ENCODE measurements around the gene BCAR3. TPM values are rescaled to one million over a fixed set of nuclear protein-coding genes. Genes with fewer than 3 reads are reported as not detected.
A peak's percentile ranks its signal among the peaks of the same experiment; 100 is the strongest.

The BCAR3 gene
- total RNA-seq, 1 experiment from 2014 or later: 33.9 TPM

- no TSS peak for BruUV-seq (replicated peaks)
- ChIA-PET POLR2A (interaction anchor here (1.4 kb wide), 1 partner anchor 207 kb away, joined by 3 read pairs; no protein-coding TSS in a partner anchor), CTCF (no interaction called here)
- TF ChIP-seq, protein P1, sequence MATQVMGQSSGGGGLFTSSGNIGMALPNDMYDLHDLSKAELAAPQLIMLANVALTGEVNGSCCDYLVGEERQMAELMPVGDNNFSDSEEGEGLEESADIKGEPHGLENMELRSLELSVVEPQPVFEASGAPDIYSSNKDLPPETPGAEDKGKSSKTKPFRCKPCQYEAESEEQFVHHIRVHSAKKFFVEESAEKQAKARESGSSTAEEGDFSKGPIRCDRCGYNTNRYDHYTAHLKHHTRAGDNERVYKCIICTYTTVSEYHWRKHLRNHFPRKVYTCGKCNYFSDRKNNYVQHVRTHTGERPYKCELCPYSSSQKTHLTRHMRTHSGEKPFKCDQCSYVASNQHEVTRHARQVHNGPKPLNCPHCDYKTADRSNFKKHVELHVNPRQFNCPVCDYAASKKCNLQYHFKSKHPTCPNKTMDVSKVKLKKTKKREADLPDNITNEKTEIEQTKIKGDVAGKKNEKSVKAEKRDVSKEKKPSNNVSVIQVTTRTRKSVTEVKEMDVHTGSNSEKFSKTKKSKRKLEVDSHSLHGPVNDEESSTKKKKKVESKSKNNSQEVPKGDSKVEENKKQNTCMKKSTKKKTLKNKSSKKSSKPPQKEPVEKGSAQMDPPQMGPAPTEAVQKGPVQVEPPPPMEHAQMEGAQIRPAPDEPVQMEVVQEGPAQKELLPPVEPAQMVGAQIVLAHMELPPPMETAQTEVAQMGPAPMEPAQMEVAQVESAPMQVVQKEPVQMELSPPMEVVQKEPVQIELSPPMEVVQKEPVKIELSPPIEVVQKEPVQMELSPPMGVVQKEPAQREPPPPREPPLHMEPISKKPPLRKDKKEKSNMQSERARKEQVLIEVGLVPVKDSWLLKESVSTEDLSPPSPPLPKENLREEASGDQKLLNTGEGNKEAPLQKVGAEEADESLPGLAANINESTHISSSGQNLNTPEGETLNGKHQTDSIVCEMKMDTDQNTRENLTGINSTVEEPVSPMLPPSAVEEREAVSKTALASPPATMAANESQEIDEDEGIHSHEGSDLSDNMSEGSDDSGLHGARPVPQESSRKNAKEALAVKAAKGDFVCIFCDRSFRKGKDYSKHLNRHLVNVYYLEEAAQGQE (IDR thresholded peaks at IDR 0.05; ENCODE audit: insufficient read depth in 1 of 2, low read depth in 2 of 2, low read length in 1 of 2): no peak
- TF ChIP-seq CTCF (IDR thresholded peaks at IDR 0.05): no peak
- TF ChIP-seq POLR2AphosphoS5 (IDR thresholded peaks at IDR 0.05; ENCODE audit: low read depth, low read length): no peak
- TF ChIP-seq TCF7L2 (IDR thresholded peaks at IDR 0.05; ENCODE audit: low read depth, low read length): no peak
- no peak for TF ChIP-seq SIN3A (IDR thresholded peaks at IDR 0.05; ENCODE audit: borderline replicate concordance, insufficient read depth, low read depth, low read length)
- no peaks in the 10 kb centered on the region for H3K9me3 ChIP-seq (ENCODE audit: control insufficient read depth, insufficient read depth, low read depth, low read length)
- no peaks in the 10 kb centered on the region for H3K36me3 ChIP-seq (ENCODE audit: control insufficient read depth, insufficient read depth, low read length)
- no peak overlapping the region for H3K4me3 ChIP-seq (ENCODE audit: low read depth in 2 of 2, low read length in 2 of 2)
- no peaks in the 10 kb centered on the region for H3K27me3 ChIP-seq (ENCODE audit: control insufficient read depth, insufficient read depth, low read length)
- DNase-seq (ENCODE audit: low read depth, low spot score): no peak
- peak overlapping the region; percentile 74 for H3K27ac ChIP-seq (ENCODE audit: low read length)
- peaks cover 7% of the 10 kb centered on the region; the same call in 1 of the 2 replicates for H3K4me1 ChIP-seq (ENCODE audit: control insufficient read depth, insufficient read depth, low read length)
- in situ Hi-C loops (cut with HindIII; ENCODE audit: low pct_unique_long_range_greater_than_20kb, low sequenced_read_pairs) (no loop called here), intact Hi-C loops (cut with micrococcal nuclease; ENCODE audit: unreplicated experiment) (loop anchor here (10.0 kb wide), 1 partner anchor 206 kb away; no protein-coding TSS in a partner anchor)
- ATAC-seq: 0 out of 2 replicates have a peak, but pooled peaks have one; percentile 54
These were observed 42.7 kb downstream of the BCAR3 start for GRCh38 chr1:93638981-93639380.

DNA sequence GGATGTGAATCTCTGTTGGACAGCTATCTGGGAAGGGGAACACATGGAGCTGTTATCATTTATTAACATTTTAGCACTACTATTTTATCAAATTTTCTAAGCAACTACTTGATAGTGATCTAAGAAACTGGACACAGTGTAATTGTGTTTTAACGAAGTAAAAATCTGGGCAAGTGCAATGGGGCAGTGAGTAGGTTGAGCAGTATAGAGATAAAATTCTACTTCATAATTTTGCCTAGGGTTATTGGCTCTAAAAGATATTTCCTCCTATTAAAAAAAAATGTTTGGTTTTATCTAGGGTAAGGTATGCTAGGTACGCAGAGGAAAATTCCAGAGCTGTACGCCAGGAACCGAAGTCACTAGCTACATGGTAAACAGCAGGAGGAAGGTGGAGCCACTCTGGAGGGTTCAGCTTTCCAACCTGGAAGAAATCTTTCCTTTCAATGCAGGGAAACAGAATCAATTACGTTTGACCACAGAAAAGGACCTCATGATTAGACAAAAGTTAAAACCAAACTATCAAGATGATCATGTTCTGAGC is 43.3 kb downstream of the BCAR3 start:
- peak; percentile 88; the same call in 1 of the 2 replicates for ATAC-seq
- intact Hi-C loops (cut with micrococcal nuclease; ENCODE audit: unreplicated experiment): loop anchor here (10.0 kb wide), 1 partner anchor 206 kb away; no protein-coding TSS in a partner anchor

More for the DNA sequence above, 43.3 kb downstream of the BCAR3 start:
- in situ Hi-C loops (cut with HindIII; ENCODE audit: low pct_unique_long_range_greater_than_20kb, low sequenced_read_pairs): no loop called here
- POLR2A ChIA-PET: interaction anchor here (1.4 kb wide), 1 partner anchor 208 kb away, joined by 3 read pairs; no protein-coding TSS in a partner anchor
- TF ChIP-seq CTCF (IDR thresholded peaks at IDR 0.05) (no peak), POLR2AphosphoS5 (IDR thresholded peaks at IDR 0.05; ENCODE audit: low read depth, low read length) (no peak), SIN3A (IDR thresholded peaks at IDR 0.05; ENCODE audit: borderline replicate concordance, insufficient read depth, low read depth, low read length) (no peak), TCF7L2 (IDR thresholded peaks at IDR 0.05; ENCODE audit: low read depth, low read length) (no peak)
- TF ChIP-seq, protein P1 (IDR thresholded peaks at IDR 0.05; ENCODE audit: insufficient read depth in 1 of 2, low read depth in 2 of 2, low read length in 1 of 2): no peak
- BruUV-seq (replicated peaks): no TSS peak
- Histone ChIP-seq H3K36me3 (ENCODE audit: control insufficient read depth, insufficient read depth, low read length) (no peaks in the 10 kb centered on the region), H3K27ac (ENCODE audit: low read length) (peak overlapping the region; percentile 74), H3K4me1 (ENCODE audit: control insufficient read depth, insufficient read depth, low read length) (peaks cover 7% of the 10 kb centered on the region; the same call in 1 of the 2 replicates), H3K27me3 (ENCODE audit: control insufficient read depth, insufficient read depth, low read length) (no peaks in the 10 kb centered on the region), H3K9me3 (ENCODE audit: control insufficient read depth, insufficient read depth, low read depth, low read length) (no peaks in the 10 kb centered on the region), H3K4me3 (ENCODE audit: low read depth in 2 of 2, low read length in 2 of 2) (no peak overlapping the region)
- CTCF ChIA-PET: no interaction called here
- no peak for DNase-seq (ENCODE audit: low read depth, low spot score)

All from Panc1 (cell line).